B cell (primary cell): ENCODE measurements around the gene HEPN1.
"Not testable (repeated sequence)": the region's sequence is repeated elsewhere in the genome, so short reads cannot be mapped to it uniquely, and the experiment has no call there.

ENCODE experiments used
- CTCF ChIP-seq: fragments of 200-600 bp; IDR thresholded peaks from one replicate; pipeline ENCODE4 v1.8.0; 2022; ENCODE audit warnings: antibody characterized with exemption, mild to moderate bottlenecking
- EZH2 ChIP-seq: IDR thresholded peaks from 2 replicates; pipeline ENCODE4 v1.6.1; 2012; ENCODE audit warnings: borderline replicate concordance, low read depth, mild to moderate bottlenecking, moderate library complexity, low read length; ENCODE audit not compliant: insufficient read depth, poor library complexity, severe bottlenecking

- not testable (repeated sequence) for TF ChIP-seq CTCF, EZH2
Observed at GRCh38 chr11:124968197-124968596, 49.1 kb downstream of the HEPN1 start.
